HepG2 (cell line): ENCODE measurements around the gene CARD9. TPM values are rescaled to one million over a fixed set of nuclear protein-coding genes. Genes with fewer than 3 reads are reported as not detected.
A peak's percentile ranks its signal among the peaks of the same experiment; 100 is the strongest.

Experiments
- ARNTL ChIP-seq: sonication (generic); formaldehyde crosslinking; IDR thresholded peaks from 2 replicates; pipeline ENCODE4 v1.4.0; 2020; ENCODE audit warnings: mild to moderate bottlenecking, missing genetic modification reagents
- FOXA3 ChIP-seq: IDR thresholded peaks from 2 replicates; pipeline ENCODE4 v1.6.1; 2016; ENCODE audit warnings: missing genetic modification reagents, missing compliant biosample characterization
- GLI4 ChIP-seq: sonication (generic); formaldehyde crosslinking; IDR thresholded peaks from 2 replicates; pipeline ENCODE4 v1.5.1; 2020; ENCODE audit warnings: missing genetic modification reagents, mild to moderate bottlenecking, moderate library complexity, borderline replicate concordance
- HOXA3 ChIP-seq: sonication (generic); formaldehyde crosslinking; IDR thresholded peaks from 2 replicates; pipeline ENCODE4 v1.5.0; 2020; ENCODE audit warnings: missing genetic modification reagents
- KLF9 ChIP-seq: IDR thresholded peaks from 2 replicates; pipeline ENCODE4 v1.6.1; 2016; ENCODE audit warnings: low read depth
- MXI1 ChIP-seq: IDR thresholded peaks from 3 replicates; pipeline ENCODE4 v1.6.1; 2012; ENCODE audit warnings: low read depth, low read length, inconsistent platforms, borderline replicate concordance
- NCOA5 ChIP-seq: sonication (generic); formaldehyde crosslinking; IDR thresholded peaks from 2 replicates; pipeline ENCODE4 v1.4.0; 2020; ENCODE audit warnings: missing genetic modification reagents
- PHB2 ChIP-seq: fragments of 450-650 bp; IDR thresholded peaks from 2 replicates; pipeline ENCODE4 v1.6.1; 2018; ENCODE audit not compliant: partially characterized antibody
- POLR2G ChIP-seq: fragments of 200-400 bp; formaldehyde crosslinking; IDR thresholded peaks from 2 replicates; pipeline ENCODE4 v1.6.1; 2018; ENCODE audit warnings: mild to moderate bottlenecking, low read depth, low read length, moderate library complexity
- SOX6 ChIP-seq, 2 experiments: fragments of 450-650 bp in 1 of 2; sonication (generic) in 1 of 2; formaldehyde crosslinking in 1 of 2; IDR thresholded peaks; 2 replicates each; pipeline versions ENCODE4 v1.4.0 to v1.6.1; 2017 to 2020; ENCODE audit warnings: antibody characterized with exemption in 1 of 2, mild to moderate bottlenecking in 1 of 2, missing genetic modification reagents in 1 of 2
- TAF1 ChIP-seq: sonication (generic); formaldehyde crosslinking; IDR thresholded peaks from 2 replicates; pipeline ENCODE4 v1.4.0; 2020; ENCODE audit warnings: missing genetic modification reagents
- ZNF138 ChIP-seq: sonication (generic); formaldehyde crosslinking; IDR thresholded peaks from 2 replicates; pipeline ENCODE4 v1.5.0; 2020; ENCODE audit warnings: mild to moderate bottlenecking, low read depth, missing genetic modification reagents
- polyA plus RNA-seq, 8 experiments: library from polyadenylated mRNA; depleted of rRNA in 3 of 8; stranded (reverse) in 7 of 8; unstranded in 1 of 8; fragments of >200 nt; fragmentation: Illumina TruSeq in 4 of 8; extraction: Trizol in 4 of 8; gene quantifications; 2 replicates each; pipeline versions ENCODE4 v1.2.1 to v1.2.3, GENCODE V29; 2011 to 2016; ENCODE audit warnings: low read depth in 4 of 8, missing spikeins in 1 of 8, mixed read lengths in 1 of 8; ENCODE audit not compliant: insufficient read depth in 1 of 8
- total RNA-seq, 5 experiments: library from RNA; depleted of rRNA; stranded (reverse); fragments of >200 nt; fragmentation: Illumina TruSeq; extraction: Trizol; gene quantifications; 2 replicates each; pipeline ENCODE4 v1.2.3, GENCODE V29; 2016; ENCODE audit warnings: low read depth in 1 of 5
- TF ChIP-seq, protein P1 (sequence below): sonication (generic); formaldehyde crosslinking; IDR thresholded peaks from 2 replicates; pipeline ENCODE4 v1.5.0; 2020; ENCODE audit warnings: missing genetic modification reagents, mild to moderate bottlenecking, borderline replicate concordance
- TF ChIP-seq, protein P2 (sequence below): sonication (generic); formaldehyde crosslinking; conservative IDR thresholded peaks from 2 replicates; pipeline ENCODE4 v1.5.0; 2020; ENCODE audit warnings: missing genetic modification reagents
- TF ChIP-seq, protein P3 (sequence below): sonication (generic); formaldehyde crosslinking; IDR thresholded peaks from 2 replicates; pipeline ENCODE4 v1.4.0; 2020; ENCODE audit warnings: mild to moderate bottlenecking, low read depth, missing genetic modification reagents
- TF ChIP-seq, protein P4 (sequence below): IDR thresholded peaks from 2 replicates; pipeline ENCODE4 v1.6.1; 2016; ENCODE audit warnings: low read depth, borderline replicate concordance
- TF ChIP-seq, protein P5 (sequence below): sonication (generic); formaldehyde crosslinking; IDR thresholded peaks from 2 replicates; pipeline ENCODE4 v1.5.0; 2020; ENCODE audit warnings: missing genetic modification reagents
- TF ChIP-seq, protein P6 (sequence below), 2 experiments: sonication (generic) in 1 of 2; formaldehyde crosslinking in 1 of 2; IDR thresholded peaks; 2 replicates each; pipeline versions ENCODE4 v1.6.1 to v1.9.0; 2014 to 2022; ENCODE audit warnings: antibody characterized with exemption in 1 of 2, borderline replicate concordance in 1 of 2, inconsistent platforms in 1 of 2, low read depth in 1 of 2, missing genetic modification reagents in 1 of 2

CARD9 gene
- total and polyA plus RNA-seq, 2 of the 13 experiments (the other 11 are each of a cell fraction or from before 2014, with no cell fraction given): 3.3 to 7.4 TPM

DNA sequence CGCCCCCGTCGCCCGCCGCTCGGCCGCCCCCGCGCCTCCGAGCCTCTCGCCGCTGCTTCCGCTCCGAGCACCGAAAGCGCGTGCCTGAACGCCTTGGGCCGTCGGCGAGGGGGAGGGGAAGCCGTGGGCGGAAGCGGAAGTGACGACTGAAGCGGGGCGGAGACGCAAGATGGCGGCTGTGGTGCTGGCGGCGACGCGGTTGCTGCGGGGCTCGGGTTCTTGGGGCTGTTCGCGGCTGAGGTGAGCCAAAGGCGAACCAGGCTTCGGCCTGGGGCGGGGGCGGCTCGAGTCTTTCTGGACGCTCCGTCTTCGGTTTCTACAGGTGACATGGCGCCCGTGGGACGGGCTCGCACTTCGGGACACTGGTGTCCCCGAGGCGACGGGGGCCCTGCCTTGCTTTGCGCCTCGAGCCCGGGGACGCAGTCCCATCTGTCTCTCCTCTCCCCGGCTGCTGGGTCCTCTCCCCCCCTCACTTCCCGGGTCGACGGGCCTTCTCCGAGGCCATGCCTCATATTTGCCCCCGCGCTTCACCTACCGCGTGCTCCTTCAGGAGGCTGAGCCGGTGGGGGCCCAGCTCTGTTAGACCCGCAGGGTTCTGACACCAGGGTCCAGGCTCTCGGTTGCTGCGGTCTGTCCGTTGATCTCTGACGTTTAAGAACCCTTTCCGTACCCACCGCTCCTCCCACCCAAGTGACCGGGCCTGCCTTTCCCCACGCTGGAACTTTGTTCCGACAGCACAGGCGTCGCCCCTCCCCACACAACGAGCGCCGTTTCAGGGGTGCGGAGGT lies 37.2 kb upstream of the CARD9 start, which contains the start of the genes ENTR1 and PMPCA (continued):
- TF ChIP-seq ZNF138 (CRISPR knock-in tag): peak; percentile 26; the same call in 1 of the 2 replicates
- TF ChIP-seq, protein P1, sequence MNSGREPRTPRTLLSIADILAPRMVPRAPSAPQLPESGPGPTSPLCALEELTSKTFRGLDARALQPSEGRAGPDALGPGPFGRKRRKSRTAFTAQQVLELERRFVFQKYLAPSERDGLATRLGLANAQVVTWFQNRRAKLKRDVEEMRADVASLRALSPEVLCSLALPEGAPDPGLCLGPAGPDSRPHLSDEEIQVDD (CRISPR knock-in tag): 0 out of 2 replicates have a peak, but pooled peaks have one; percentile 10
- TF ChIP-seq HOXA3 (CRISPR knock-in tag): peak; percentile 97
- TF ChIP-seq SOX6 (IDR thresholded peaks at IDR 0.05): no peak
- TF ChIP-seq SOX6 (CRISPR knock-in tag; IDR thresholded peaks at IDR 0.05): peak; percentile 39
- TF ChIP-seq, protein P2, sequence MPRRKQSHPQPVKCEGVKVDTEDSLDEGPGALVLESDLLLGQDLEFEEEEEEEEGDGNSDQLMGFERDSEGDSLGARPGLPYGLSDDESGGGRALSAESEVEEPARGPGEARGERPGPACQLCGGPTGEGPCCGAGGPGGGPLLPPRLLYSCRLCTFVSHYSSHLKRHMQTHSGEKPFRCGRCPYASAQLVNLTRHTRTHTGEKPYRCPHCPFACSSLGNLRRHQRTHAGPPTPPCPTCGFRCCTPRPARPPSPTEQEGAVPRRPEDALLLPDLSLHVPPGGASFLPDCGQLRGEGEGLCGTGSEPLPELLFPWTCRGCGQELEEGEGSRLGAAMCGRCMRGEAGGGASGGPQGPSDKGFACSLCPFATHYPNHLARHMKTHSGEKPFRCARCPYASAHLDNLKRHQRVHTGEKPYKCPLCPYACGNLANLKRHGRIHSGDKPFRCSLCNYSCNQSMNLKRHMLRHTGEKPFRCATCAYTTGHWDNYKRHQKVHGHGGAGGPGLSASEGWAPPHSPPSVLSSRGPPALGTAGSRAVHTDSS (CRISPR knock-in tag): 0 out of 2 replicates have a peak, but pooled peaks have one; percentile 62
- 0 out of 2 replicates have a peak, but pooled peaks have one; percentile 44 for TF ChIP-seq FOXA3 (CRISPR knock-in tag)
- TF ChIP-seq NCOA5 (CRISPR knock-in tag): no peak
- TF ChIP-seq POLR2G: peak; percentile 91
- 0 out of 2 replicates have a peak, but pooled peaks have one; percentile 59 for TF ChIP-seq KLF9 (CRISPR knock-in tag)
- peak; percentile 97 for TF ChIP-seq TAF1
- TF ChIP-seq PHB2: no peak
- TF ChIP-seq, protein P3, sequence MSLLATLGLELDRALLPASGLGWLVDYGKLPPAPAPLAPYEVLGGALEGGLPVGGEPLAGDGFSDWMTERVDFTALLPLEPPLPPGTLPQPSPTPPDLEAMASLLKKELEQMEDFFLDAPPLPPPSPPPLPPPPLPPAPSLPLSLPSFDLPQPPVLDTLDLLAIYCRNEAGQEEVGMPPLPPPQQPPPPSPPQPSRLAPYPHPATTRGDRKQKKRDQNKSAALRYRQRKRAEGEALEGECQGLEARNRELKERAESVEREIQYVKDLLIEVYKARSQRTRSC (CRISPR knock-in tag): no peak
- TF ChIP-seq MXI1: peak; percentile 87; the same call in 1 of the 3 replicates
- TF ChIP-seq, protein P4, sequence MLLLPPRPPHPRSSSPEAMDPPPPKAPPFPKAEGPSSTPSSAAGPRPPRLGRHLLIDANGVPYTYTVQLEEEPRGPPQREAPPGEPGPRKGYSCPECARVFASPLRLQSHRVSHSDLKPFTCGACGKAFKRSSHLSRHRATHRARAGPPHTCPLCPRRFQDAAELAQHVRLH (CRISPR knock-in tag): 0 out of 2 replicates have a peak, but pooled peaks have one; percentile 46
- TF ChIP-seq GLI4 (CRISPR knock-in tag): no peak
- TF ChIP-seq, protein P5, sequence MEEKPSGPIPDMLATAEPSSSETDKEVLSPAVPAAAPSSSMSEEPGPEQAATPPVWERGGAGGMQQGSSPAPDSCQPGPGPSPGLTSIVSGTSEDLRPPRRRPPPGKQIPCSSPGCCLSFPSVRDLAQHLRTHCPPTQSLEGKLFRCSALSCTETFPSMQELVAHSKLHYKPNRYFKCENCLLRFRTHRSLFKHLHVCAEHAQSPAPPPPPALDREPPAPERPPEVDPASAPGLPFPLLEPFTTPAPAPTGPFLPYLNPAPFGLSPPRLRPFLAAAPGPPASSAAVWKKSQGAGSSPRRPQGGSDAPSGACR: 0 out of 2 replicates have a peak, but pooled peaks have one; percentile 52
- 0 out of 2 replicates have a peak, but pooled peaks have one; percentile 17 for TF ChIP-seq ARNTL (CRISPR knock-in tag)
- TF ChIP-seq, protein P6, sequence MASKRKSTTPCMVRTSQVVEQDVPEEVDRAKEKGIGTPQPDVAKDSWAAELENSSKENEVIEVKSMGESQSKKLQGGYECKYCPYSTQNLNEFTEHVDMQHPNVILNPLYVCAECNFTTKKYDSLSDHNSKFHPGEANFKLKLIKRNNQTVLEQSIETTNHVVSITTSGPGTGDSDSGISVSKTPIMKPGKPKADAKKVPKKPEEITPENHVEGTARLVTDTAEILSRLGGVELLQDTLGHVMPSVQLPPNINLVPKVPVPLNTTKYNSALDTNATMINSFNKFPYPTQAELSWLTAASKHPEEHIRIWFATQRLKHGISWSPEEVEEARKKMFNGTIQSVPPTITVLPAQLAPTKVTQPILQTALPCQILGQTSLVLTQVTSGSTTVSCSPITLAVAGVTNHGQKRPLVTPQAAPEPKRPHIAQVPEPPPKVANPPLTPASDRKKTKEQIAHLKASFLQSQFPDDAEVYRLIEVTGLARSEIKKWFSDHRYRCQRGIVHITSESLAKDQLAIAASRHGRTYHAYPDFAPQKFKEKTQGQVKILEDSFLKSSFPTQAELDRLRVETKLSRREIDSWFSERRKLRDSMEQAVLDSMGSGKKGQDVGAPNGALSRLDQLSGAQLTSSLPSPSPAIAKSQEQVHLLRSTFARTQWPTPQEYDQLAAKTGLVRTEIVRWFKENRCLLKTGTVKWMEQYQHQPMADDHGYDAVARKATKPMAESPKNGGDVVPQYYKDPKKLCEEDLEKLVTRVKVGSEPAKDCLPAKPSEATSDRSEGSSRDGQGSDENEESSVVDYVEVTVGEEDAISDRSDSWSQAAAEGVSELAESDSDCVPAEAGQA (IDR thresholded peaks at IDR 0.05; ENCODE audit: low read depth): peak; percentile 91
- TF ChIP-seq, protein P6 (CRISPR knock-in tag; IDR thresholded peaks at IDR 0.05; ENCODE audit: borderline replicate concordance): no peak
